GM23338 (cell line): Measurements from ENCODE around the gene KRT79. TPM values are rescaled to one million over a fixed set of nuclear protein-coding genes. Genes with fewer than 3 reads are reported as not detected.

Source experiments
- ATAC-seq: fragments of 200-7000 bp; cut with Tn5 transposase; 3 replicates; pipeline ENCODE4 v1.9.1; 2020
- DNase-seq: peaks from one replicate; pipeline ENCODE4 v3.0.0-alpha.2; 2015; ENCODE audit warnings: low spot score
- H2AFZ ChIP-seq: fragments of 200-600 bp; sonication (generic); 2 replicates; pipeline ENCODE4 v1.8.0; 2016; ENCODE audit warnings: antibody characterized with exemption, mild to moderate bottlenecking, moderate library complexity
- H3F3A ChIP-seq: fragments of 200-600 bp; sonication (generic); replicated peaks from 2 replicates; pipeline ENCODE4 v1.8.0; 2017; ENCODE audit warnings: antibody characterized with exemption, mixed run types, low read depth
- H3K27ac ChIP-seq: fragments of 200-600 bp; sonication (generic); 2 replicates; pipeline ENCODE4 v1.6.1; 2016; ENCODE audit warnings: low read depth
- H3K27me3 ChIP-seq: fragments of 200-600 bp; sonication (generic); 2 replicates; pipeline ENCODE4 v1.8.0; 2016; ENCODE audit warnings: mild to moderate bottlenecking, mixed run types, moderate library complexity; ENCODE audit not compliant: insufficient read depth
- H3K36me3 ChIP-seq: fragments of 200-600 bp; sonication (generic); 2 replicates; pipeline ENCODE4 v1.8.0; 2016; ENCODE audit warnings: mild to moderate bottlenecking; ENCODE audit not compliant: insufficient read depth
- H3K4me1 ChIP-seq: fragments of 200-600 bp; sonication (generic); 2 replicates; pipeline ENCODE4 v1.8.0; 2016; ENCODE audit warnings: mild to moderate bottlenecking, moderate library complexity; ENCODE audit not compliant: insufficient read depth
- H3K4me2 ChIP-seq: fragments of 200-600 bp; sonication (generic); 2 replicates; pipeline ENCODE4 v1.7.1; 2017; ENCODE audit warnings: mixed run types
- H3K4me3 ChIP-seq: fragments of 200-600 bp; sonication (generic); 2 replicates; pipeline ENCODE4 v1.6.1; 2016; ENCODE audit warnings: mixed run types
- H3K79me2 ChIP-seq: fragments of 200-600 bp; sonication (generic); replicated peaks from 2 replicates; pipeline ENCODE4 v1.8.0; 2017; ENCODE audit warnings: mild to moderate bottlenecking; ENCODE audit not compliant: insufficient read depth
- H3K9me2 ChIP-seq: fragments of 200-600 bp; sonication (generic); 2 replicates; pipeline ENCODE4 v1.8.0; 2017; ENCODE audit not compliant: insufficient read depth
- H4K20me1 ChIP-seq: fragments of 200-600 bp; sonication (generic); replicated peaks from 2 replicates; pipeline ENCODE4 v1.8.0; 2017; ENCODE audit warnings: mild to moderate bottlenecking; ENCODE audit not compliant: insufficient read depth
- H3K27ac Mint-ChIP-seq: 2 replicates; pipeline ENCODE4 v1.8.0; 2020; ENCODE audit warnings: inconsistent platforms, mild to moderate bottlenecking, moderate library complexity, mixed read lengths
- H3K27me3 Mint-ChIP-seq: 3 replicates; pipeline ENCODE4 v1.8.0; 2022; ENCODE audit warnings: low read depth, mild to moderate bottlenecking, moderate library complexity, mixed read lengths, inconsistent platforms; ENCODE audit not compliant: insufficient read depth, poor library complexity
- H3K36me3 Mint-ChIP-seq: 3 replicates; pipeline ENCODE4 v1.8.0; 2021; ENCODE audit warnings: low read depth, mild to moderate bottlenecking, inconsistent platforms, moderate library complexity, mixed read lengths
- H3K4me1 Mint-ChIP-seq: 3 replicates; pipeline ENCODE4 v1.8.0; 2020; ENCODE audit warnings: mild to moderate bottlenecking, inconsistent platforms, mixed read lengths
- H3K4me3 Mint-ChIP-seq: 3 replicates; pipeline ENCODE4 v1.8.0; 2021; ENCODE audit warnings: moderate library complexity, mild to moderate bottlenecking, inconsistent platforms, mixed read lengths
- H3K9me3 Mint-ChIP-seq: 3 replicates; pipeline ENCODE4 v1.8.0; 2020; ENCODE audit warnings: moderate library complexity, mild to moderate bottlenecking, inconsistent platforms, mixed read lengths
- CREB1 ChIP-seq: fragments of 250-450 bp; sonication (Bioruptor Pico); IDR thresholded peaks from 2 replicates; pipeline ENCODE4 v1.5.0; 2020; ENCODE audit warnings: low read depth, mild to moderate bottlenecking, moderate library complexity
- EZH2phosphoT487 ChIP-seq: fragments of 200-600 bp; sonication (generic); IDR thresholded peaks from one replicate; pipeline ENCODE4 v1.8.1; 2018; ENCODE audit warnings: antibody characterized with exemption; ENCODE audit not compliant: unreplicated experiment
- JUNB ChIP-seq: IDR thresholded peaks from one replicate; pipeline ENCODE4 v1.6.1; 2016; ENCODE audit warnings: antibody characterized with exemption; ENCODE audit not compliant: unreplicated experiment
- POLR2AphosphoS5 ChIP-seq: IDR thresholded peaks from 2 replicates; pipeline ENCODE4 v1.6.1; 2016; ENCODE audit warnings: antibody characterized with exemption, low read depth
- REST ChIP-seq: IDR thresholded peaks from one replicate; pipeline ENCODE4 v1.6.1; 2018; ENCODE audit warnings: antibody characterized with exemption; ENCODE audit not compliant: unreplicated experiment
- STAT1 ChIP-seq: IDR thresholded peaks from one replicate; pipeline ENCODE4 v1.6.1; 2016; ENCODE audit warnings: antibody characterized with exemption; ENCODE audit not compliant: unreplicated experiment
- ZNF114 ChIP-seq: fragments of 250-450 bp; sonication (Bioruptor Pico); IDR thresholded peaks from 2 replicates; pipeline ENCODE4 v1.5.0; 2020; ENCODE audit warnings: mild to moderate bottlenecking, moderate library complexity
- polyA plus RNA-seq: library from polyadenylated mRNA; unstranded; fragments of >200 nt; fragmentation: Nextera tagmentation; extraction: Ambion mirVana; gene quantifications from 2 replicates; pipeline ENCODE4 v1.2.1, GENCODE V29; 2016
- total RNA-seq: library from RNA; depleted of rRNA; stranded (reverse); fragments of >200 nt; shearing (Covaris generic); gene quantifications from 2 replicates; pipeline ENCODE4 v1.2.3, GENCODE V29; 2014
- TF ChIP-seq, protein P1 (sequence below), 2 experiments: fragments of 200-600 bp in 1 of 2; sonication (generic) in 1 of 2; conservative IDR thresholded peaks; 2 replicates each; pipeline versions ENCODE4 v1.5.1 to v1.6.1; 2016 to 2017; ENCODE audit warnings: antibody characterized with exemption in 2 of 2, low read depth in 2 of 2, mild to moderate bottlenecking in 2 of 2, moderate library complexity in 1 of 2

The KRT79 gene
- total and polyA plus RNA-seq, 2 experiments from 2014 or later = 0.21 TPM; not detected in 1

- TF ChIP-seq CREB1 (CRISPR knock-in tag) (no peak), JUNB (no peak), POLR2AphosphoS5 (no peak), REST (no peak), STAT1 (no peak), ZNF114 (CRISPR knock-in tag) (no peak)
- TF ChIP-seq, protein P1, sequence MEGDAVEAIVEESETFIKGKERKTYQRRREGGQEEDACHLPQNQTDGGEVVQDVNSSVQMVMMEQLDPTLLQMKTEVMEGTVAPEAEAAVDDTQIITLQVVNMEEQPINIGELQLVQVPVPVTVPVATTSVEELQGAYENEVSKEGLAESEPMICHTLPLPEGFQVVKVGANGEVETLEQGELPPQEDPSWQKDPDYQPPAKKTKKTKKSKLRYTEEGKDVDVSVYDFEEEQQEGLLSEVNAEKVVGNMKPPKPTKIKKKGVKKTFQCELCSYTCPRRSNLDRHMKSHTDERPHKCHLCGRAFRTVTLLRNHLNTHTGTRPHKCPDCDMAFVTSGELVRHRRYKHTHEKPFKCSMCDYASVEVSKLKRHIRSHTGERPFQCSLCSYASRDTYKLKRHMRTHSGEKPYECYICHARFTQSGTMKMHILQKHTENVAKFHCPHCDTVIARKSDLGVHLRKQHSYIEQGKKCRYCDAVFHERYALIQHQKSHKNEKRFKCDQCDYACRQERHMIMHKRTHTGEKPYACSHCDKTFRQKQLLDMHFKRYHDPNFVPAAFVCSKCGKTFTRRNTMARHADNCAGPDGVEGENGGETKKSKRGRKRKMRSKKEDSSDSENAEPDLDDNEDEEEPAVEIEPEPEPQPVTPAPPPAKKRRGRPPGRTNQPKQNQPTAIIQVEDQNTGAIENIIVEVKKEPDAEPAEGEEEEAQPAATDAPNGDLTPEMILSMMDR (conservative IDR thresholded peaks at IDR 0.05; ENCODE audit: low read depth in 2 of 2) = no peak
Measured at GRCh38 chr12:52789637-52790426, 44.3 kb downstream of the KRT79 start (continued).

DNA sequence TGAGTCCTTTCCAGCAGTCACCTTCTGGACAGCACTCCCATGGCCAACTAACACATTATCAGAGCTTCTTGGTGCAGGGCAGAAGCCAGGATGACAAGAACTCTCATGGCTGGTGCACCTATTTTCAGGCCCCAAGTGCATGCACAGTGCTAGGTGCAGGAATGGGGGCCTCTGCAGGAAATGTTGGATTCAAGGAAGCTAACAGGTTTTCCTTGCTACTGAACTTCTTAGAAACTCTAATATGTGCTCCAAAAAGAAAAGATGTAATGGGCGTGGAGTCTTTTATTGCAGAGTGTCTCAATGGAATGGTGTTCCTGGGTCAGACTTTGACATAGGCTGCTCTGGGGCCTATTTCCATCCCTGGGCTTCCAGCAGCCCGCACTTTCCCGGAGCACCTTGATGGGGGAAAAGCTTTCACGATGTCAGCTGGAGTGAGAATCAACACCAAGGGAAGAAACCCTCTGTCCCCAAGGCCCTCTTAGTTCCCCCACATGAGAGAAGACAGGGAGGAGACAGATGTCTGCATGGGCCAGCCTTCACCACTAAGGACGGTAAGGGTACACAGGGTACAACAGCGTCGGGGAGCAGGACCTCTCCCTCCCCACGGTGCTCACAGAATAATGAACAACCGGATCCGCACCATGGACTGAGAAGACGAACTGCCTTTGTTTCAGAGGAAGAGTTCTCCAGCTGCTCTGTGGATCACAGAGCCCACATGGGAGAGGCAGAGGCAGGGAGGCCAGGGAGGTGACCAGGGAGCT lies 45.1 kb downstream of the KRT79 start:
- Histone ChIP-seq H3K4me3 (no peak overlapping the region), H3K27me3 (no peaks in the 10 kb centered on the region), H4K20me1 (no peaks in the 10 kb centered on the region), H2AFZ (peak overlapping the region; percentile 72; the same call in 1 of the 2 replicates), H3K27ac (no peak overlapping the region), H3K4me2 (no peak overlapping the region), H3K36me3 (no peaks in the 10 kb centered on the region), H3K4me1 (no peaks in the 10 kb centered on the region), H3K79me2 (no peaks in the 10 kb centered on the region), H3F3A (no peaks in the 10 kb centered on the region), H3K9me2 (peaks cover 2% of the 10 kb centered on the region)
- Mint-ChIP-seq H3K9me3 (no peaks in the 10 kb centered on the region), H3K4me3 (peak overlapping the region; percentile 52; the same call in 2 of the 3 replicates), H3K27me3 (peaks cover 12% of the 10 kb centered on the region), H3K36me3 (no peaks in the 10 kb centered on the region), H3K27ac (no peak overlapping the region), H3K4me1 (peaks cover 5% of the 10 kb centered on the region)
- ATAC-seq = no peak
- no peak for TF ChIP-seq EZH2phosphoT487
- DNase-seq = no peak
